NCI-H748 (cell line): Measurements from ENCODE around the gene FSTL4.
A peak's percentile ranks its signal among the peaks of the same experiment; 100 is the strongest.
"Not testable (repeated sequence)": the region's sequence is repeated elsewhere in the genome, so short reads cannot be mapped to it uniquely, and the experiment has no call there.

ENCODE experiments used
- DNase-seq: peaks from one replicate; lab custom pipeline; 2025; ENCODE audit not compliant: unreplicated experiment; lab: John Stamatoyannopoulos, UW

Gene FSTL4

DNA sequence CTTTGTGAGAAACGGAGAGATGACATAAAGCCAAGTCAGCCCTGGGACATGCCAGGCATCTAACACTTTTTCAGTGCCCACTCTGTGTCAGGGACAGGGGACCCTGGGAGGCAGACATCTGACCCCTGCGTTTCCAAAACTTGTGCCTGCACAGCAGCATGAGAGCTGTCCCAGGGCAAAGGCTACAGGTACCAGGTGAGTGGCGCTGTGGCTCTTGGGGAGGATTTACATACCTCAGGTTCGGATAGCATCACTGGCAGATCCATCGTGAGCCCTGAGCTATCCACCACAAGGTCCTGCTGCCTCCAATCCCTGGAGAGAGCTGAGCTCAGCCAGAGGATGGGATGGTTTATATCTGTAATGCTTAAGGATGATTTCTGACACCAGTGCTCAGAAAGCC lies 52.4 kb downstream of the FSTL4 start:
- no peak for DNase-seq

DNA sequence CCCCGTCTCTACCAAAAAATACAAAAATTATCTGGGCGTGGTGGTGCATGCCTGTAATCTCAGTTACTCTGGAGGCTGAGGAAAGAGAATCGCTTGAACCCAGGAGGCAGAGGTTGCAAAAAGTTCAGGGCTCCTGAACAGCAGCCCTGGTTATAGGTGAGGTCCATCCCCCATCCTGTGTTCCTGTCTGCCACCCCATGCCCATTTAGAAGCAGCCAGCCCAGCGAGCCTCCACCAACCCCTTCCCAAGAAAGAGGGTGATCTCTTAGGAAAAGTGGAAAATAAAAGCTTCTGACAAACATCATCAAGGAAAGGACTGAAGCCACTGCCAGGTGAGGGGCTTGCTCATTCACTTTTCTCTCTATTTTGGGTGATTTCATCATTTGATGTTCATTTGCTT lies 55.8 kb downstream of the FSTL4 start:
- DNase-seq: no peak

DNA sequence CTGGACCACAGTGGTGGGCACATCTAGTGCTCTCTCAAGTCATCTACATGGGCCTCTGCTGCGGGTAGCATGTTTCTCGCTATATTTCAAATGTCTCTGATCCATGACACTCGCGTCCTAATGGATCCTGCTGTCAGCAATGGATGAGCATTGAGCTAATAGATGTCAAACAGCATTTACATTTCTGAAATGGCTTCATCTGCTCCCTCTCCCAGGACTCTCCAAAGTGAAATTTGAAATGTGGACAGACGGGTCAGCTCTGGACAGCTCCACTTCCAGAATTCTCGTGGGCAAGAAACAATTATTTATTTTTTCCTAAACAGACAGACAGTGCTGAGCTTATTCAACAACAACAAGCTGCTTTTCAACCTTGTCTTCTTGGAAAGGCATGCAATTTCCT lies 58.1 kb downstream of the FSTL4 start:
- DNase-seq: no peak

DNA sequence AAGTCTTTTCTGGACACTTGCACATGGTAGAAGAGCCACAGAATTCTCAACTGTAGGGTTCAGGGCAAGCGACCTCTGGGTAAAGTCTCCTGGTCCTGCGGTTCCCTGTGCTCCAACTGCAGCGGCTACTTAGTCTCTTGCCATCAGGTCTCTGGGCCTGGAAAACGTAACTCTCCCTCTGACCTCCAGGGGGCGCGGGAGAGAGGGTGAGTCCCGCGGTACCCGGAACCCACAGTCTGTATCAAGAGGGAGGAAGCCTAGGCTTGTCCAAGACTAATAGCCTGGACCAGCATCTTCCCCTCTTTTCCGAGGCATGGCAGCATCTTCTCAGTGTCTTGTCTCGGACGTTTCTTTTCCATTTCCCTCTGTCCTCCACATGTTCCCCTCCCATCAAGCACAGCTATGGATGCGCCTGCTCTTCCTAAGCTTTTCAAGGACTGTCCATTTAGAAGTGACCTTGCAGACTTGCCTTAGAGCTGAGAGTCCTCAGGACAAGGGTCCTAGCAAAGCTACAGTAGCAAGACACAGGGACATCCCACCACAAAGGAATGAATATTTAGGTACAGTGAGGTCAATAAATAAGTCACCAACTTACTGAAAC lies 59.3 kb downstream of the FSTL4 start:
- DNase-seq: peak; percentile 73

DNA sequence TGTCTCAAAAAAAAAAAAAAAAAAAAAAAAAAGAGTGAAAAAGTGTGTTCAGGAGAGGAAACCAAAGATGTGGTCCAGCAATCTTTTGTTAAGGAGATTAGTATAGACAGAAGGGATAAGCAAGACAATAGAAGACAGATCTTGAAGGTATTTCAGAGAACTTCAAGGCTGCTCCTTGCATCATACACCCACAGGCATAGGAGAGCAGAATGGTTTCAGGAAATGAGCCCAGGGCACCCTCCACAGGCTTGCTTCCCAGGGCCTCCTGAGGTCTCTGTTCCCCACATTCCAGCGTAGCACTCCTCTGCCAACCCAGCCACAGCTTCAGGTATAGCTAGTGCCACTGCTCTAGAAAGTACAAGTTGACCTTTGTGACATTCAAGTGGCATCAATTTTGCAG lies 65.8 kb downstream of the FSTL4 start:
- no peak for DNase-seq

DNA sequence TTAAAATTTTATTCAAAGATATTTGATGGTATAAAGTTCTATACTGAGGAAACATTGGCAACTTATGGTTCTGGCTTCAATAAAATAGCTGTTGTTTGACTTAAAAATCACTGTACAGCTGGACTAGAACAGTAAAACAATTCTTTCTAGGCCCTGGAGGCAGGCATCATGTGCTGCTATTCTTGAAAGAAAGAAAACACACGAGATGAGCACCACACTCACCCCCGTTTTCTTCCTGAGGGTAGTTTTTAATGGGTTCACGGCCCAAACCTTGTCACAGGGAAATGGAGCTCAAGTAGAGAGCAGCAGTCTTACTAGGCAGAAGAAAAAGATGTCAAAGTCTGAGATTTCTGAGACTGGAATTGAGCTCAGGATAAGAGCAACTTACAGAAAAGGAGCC lies 68.0 kb downstream of the FSTL4 start:
- no peak for DNase-seq

DNA sequence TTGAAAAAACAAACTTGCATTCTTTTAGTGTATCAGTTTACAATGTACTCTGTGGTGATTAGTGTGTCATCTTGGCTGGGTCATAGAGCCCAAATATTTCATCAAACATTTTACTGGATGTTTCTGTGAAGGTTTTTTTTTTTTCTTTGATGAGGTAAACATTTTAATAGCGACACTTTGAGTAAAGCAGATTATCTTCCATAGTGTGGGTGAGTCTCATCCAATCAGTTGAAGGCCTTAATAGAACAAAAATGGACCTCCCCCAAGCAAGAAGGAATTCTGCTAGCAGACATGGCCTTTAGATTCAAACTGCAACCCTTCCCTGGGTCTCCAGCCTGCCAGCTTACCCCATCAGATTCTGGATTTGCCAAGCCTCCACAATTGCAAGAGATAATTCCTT lies 72.5 kb downstream of the FSTL4 start:
- DNase-seq: no peak

DNA sequence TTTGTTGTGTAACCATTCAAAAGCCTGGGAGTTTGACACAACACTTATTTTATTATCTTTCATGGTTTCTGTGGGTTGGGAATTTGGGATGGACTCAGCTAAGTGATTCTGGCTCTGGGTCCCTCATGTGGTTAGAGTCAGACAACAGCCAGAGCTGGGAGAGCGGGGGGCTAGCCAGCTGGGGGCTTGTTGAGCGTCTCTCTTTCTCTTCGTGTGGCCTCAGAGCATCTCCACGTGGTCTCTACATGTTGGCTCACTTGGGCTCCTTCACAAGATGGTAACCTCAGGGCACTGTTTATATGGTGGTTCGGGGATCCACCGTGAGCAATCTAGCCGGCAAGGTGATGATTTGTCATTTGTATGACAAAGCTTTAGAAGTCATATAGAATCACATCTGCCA lies 73.6 kb downstream of the FSTL4 start:
- DNase-seq: no peak

DNA sequence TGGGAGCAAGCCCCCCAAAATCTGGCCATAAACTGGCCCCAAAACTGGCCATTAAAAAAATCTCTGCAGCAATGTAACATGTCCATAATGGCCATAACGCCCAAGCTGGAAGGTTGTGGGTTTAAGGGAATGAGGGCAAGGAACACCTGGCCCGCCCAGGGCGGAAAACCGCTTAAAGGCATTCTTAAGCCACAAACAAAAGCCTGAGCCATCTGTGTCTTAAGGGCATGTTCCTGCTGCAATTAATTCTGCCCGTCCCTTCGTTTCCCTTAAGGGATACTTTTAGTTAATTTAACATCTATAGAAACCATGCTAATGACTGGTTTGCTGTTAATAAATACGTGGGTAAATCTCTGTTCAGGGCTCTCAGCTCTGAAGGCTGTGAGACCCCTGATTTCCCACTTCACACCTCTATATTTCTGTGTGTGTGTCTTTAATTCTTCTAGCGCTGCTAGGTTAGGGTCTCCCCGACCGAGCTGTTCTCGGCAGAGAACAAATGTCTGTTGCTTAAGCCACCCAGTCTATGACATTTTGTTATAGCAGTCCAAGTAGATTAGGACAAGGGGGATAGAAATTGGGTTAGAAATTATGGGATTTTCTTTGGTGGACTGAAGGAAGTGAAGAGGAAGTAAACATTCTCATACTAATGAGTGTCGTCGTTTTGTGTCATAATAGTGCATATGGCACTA lies 77.0 kb downstream of the FSTL4 start:
- DNase-seq: not testable (repeated sequence)

DNA sequence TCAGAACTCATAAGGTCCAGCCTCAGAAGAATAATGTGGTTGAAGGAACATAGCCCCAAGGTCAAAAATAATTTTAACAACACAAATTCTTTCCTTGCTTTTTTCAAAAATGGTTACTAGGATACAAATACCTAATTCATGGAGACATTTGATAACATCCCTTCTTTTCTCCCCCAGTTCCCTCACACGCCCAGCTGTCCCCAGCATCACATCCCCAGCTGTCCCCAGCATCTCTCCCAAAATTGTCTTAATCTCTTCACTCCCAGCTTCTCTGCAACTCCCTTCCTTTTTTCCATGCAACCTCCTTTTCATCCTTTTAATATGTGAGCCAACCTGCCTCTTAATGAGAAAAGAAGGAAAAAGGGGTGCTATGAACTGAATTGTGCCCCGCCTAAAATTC lies 77.8 kb downstream of the FSTL4 start:
- DNase-seq: no peak

DNA sequence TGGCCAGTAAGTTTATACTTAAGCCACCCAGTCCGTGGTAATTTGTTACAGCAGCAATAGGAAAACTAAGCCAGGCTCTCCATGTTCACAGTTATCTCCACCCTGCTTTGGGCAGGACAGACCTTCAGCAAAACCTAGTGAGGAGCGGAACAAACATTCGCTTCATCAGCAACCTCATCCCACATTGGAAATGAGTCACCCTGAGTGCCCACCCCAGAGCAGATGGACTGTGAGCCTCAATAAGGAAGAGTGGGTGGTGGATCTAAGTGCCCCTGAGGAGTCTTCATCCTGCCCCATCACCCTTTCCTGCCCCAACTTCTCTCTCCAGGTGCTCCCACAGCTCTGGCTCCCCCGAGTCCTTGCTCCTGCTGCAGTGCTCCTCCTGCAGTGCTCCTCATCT lies 78.8 kb downstream of the FSTL4 start:
- no peak for DNase-seq

DNA sequence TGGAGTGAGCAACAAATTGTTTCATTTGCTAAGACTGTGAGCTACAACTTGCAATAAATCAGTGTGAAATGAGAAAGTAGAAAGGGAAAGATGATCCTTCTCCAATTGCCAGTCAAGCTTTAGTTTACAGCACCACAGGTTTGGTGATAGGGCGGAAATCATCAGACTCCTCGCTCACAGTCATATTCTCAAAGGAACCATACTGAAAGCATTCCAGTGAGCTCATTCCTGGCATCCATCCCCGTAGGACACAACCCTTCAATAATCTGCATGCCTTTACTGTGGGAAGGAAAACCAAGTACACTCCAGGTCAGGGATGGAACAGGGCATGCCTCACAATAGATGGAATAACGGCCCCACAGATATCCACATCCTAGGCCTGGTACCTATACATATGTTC lies 80.7 kb downstream of the FSTL4 start:
- DNase-seq: no peak

DNA sequence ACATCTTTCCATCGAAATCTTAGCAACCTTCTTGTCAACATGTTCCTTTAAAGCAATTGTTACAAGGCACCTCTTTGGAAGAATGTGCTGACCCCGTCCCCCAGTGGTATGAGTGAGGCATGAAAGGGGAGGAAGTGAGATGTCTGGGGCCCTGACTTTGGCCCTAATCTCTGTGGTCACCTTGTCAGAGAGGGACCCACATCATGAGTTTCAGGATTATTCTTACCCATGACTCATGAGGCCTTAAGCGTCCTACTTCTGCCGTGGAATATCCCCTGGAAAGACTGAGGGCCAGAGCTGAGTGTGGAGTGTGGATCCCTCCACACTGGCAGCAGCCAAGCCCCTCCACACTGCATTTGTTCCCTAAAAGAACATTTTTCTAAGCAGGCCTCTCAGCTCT lies 81.2 kb downstream of the FSTL4 start:
- DNase-seq: no peak

DNA sequence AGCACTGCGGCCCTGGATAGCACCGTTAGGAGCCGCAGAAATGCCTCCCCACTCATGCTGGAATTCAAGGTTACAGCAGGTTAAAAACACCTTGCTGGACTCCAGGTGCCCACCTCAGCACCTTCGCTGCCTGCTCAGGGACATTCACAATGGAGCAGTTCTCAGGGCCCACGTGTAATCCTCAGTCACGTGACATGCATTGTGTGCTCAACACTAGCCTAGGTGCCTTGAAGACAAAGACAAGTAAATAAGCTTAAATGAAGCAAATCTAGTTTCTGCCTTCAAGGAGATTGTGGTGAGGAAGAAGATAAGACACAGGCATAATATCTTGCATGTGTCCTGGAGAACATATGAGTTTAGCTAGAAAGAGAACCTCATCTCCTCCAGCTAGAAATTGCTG lies 82.1 kb downstream of the FSTL4 start:
- DNase-seq: no peak

DNA sequence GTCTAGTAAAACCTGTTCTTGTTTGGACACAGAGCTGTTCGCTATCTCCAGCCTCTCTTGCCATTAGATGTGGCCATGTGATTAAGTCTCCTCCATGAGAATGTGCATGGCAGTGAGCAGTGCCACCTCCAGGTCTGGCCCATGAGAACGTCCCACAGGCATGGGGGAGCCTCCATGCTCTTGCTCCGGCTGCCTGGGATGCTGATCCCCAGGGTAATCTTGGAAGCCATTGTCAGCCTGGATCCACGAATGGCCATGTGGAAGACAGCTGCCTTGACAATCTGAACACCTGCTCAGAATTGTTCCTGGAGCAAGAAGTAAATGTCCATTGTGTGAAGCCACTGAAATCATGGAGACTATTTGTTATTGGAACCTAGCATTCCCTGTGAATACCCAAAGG lies 83.5 kb downstream of the FSTL4 start:
- no peak for DNase-seq

DNA sequence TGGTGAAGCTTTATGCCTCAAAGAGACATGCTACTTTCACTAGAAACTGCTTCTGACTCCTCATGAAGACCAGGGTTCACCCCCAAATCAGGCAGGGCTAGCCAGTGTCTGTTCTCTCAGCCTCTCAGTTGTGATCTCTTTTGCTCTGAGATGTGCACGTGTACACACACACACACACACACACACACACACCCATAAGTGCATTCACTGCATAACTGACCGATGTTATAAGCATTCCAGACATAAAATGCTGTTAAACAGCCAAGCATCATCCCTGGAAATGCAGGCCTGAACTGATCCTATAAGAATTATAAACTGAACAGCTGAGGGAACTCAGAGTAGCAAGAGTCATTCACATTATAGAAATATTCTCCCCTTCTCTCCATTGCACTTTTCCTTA lies 85.0 kb downstream of the FSTL4 start:
- no peak for DNase-seq

DNA sequence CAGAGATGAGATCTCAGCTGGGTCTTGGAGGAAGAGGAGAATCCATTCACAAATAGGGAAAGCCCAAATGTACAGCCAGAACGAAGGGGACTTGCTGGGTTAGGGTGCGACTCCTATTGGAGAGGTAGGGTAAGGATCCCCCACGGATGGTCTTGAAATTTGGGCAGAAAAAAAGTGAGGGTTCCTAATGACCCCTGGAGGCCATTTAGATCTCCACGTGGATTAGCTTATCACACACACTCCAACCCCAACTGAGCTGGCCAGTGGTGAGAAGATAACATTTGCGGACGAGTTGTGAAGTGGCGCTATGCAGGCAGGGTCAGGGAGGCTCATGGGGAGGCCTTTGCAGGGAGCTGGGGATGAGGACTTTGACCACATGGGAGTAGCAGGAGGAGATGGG lies 86.0 kb downstream of the FSTL4 start:
- DNase-seq: no peak

DNA sequence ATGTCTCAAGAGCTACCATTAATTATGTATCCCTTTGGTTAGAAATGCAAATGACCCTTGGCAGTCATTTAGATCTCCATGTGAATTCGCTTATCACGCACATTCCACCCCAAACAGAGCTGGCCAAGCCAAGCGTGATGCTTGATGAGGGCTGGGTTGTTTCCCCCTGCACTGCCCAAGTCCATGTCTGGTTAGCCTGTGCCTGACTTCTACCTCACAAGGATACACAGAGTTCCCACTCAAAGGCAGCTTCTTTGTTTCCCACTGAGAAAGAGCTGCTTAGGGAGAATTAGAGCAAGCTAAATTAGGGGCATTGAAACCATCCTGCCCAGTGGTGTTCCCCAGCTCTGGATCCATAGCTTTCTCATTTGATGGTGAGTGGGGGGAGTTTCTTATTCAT lies 87.2 kb downstream of the FSTL4 start:
- no peak for DNase-seq

DNA sequence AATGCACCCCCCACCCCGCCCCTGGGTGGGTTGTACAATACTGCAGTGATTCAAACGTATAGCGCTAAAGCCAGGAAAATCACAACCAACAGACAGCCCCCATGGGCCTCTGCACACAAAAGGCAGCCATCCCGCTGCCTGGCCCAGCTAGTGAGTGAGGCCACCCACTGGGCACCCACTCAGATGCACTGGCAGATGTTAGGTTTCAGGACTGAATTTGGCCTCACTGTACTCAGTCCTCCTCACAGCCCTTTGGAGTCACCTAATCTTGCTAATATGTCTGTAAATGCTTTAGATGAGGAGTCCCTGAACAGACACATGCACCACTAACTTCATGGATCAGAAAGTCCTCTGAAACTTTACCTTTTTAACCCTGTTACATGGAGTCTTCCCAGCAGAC lies 87.7 kb downstream of the FSTL4 start:
- peak; percentile 16 for DNase-seq

DNA sequence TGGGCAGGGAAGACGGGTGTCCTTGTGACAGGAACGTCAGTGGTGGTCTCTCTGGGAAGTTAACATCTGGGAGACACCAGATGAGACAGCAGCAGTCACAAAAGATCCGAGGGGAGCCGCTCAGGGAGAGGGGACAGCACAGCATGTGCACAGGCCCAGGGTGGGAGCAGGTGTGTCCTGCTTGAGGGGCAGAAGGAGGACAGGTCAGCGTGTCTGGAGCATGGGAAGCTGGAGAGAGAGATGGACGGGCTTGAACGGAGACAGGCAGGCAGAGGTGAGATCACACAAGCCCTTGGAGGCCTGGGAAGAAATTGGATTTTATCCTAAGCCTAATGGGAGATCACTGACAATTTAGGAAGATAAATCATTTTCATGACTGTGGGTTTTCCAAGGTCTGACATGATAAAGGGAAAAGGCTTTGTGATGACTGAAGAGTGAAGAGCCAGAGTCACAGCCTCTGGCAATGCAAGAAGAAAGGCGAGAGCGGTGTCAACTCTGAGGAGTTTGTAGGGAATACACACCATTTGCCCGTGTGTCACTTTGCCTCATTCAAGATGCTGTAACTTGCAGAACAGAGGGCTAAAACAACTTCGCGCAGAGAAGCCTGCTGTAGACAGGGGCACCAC lies 88.3 kb downstream of the FSTL4 start:
- no peak for DNase-seq

DNA sequence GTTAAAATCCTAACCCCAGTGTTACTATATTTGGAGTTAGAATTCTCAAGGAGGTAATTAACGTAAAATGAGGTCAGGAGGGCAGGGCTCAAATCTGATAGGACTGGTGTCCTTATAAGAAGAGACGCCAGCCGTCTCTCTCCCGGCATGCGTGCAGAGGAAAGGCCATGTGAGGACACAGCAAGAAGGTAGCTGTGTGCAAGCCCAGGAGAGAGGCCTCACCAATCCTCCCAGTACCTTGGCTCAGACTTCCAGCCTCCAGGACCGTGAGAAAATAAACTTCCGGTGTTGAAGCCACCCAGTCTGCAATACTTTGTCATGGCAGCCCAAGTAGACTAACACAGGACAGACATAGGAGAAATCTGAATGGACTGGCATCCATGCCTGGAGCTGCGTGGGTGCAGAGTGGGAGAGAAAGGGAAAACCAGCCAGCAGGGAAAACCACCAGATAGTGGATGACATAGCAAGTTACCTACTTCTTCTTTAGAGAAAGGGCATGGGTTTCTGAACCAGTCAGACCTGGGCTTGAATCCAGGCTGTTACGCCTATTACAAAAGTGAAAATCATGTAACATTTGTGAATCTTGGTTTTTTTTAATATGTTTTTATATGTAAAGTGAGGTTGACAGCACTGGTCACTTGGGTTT lies 89.2 kb downstream of the FSTL4 start:
- no peak for DNase-seq

DNA sequence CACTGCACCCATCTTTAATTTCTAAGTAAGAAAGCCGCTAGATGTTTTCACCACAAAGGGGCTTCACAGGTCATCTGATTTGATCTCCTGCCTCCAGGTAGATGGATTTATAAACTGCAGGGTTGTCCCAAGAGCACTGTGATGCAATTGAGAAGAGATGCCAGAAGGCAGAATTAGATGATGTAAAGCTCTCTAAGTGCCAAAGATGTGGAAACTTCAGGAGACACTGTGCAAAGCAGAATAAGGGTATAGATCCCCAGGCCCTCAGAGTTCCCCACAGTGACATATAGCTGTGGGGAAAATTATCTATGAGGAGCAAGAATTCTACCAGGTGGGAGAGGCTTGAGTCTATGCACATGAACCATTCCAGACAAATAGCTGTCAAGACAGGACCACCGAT lies 90.5 kb downstream of the FSTL4 start:
- DNase-seq: no peak
